ENCODE results near the gene RTN4. TPM values are rescaled to one million over a fixed set of nuclear protein-coding genes. Genes with fewer than 3 reads are reported as not detected.

RTN4 gene
- total and polyA plus RNA-seq, 2 of the 4 experiments (the other 2 are of a cell fraction) = 77.8 to 588 TPM

DNA sequence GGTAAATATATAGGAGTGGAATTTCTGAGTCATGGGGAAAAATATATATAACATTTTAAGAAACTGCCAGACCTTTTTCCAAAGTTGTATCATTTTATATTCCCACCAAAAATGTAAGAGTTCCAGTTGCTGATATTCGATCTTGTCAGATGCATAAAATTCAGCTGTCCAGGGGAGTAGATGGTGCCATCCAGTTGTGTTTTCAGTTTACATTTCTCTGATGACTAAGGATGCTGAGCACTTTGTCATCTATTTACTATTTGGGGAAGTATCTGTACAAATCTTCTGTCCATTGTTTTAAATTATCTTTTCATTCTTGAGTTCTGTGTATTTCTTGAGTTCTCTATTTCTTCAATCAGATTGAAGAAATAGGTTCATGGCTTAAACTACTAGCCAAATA is 126.1 kb downstream of the RTN4 start:
- H3K9me1 ChIP-seq (ENCODE audit: insufficient read depth, low read length) = no peaks in the 10 kb centered on the region
- no peak overlapping the region for H3K9ac ChIP-seq (ENCODE audit: low read depth, low read length)
- H2AK5ac ChIP-seq (ENCODE audit: low read depth, low read length) = no peak overlapping the region
- H3K18ac ChIP-seq (ENCODE audit: low read depth, low read length) = no peak overlapping the region
- H4K91ac ChIP-seq (ENCODE audit: insufficient read depth, low read depth, low read length) = no peak overlapping the region
- H2BK15ac ChIP-seq (ENCODE audit: low read depth, low read length) = no peak overlapping the region
- H3K23ac ChIP-seq (ENCODE audit: low read depth, low read length) = no peak overlapping the region
- no peaks in the 10 kb centered on the region for H3K79me1 ChIP-seq (ENCODE audit: low read depth in 1 of 2, low read length in 2 of 2)
- no peaks in the 10 kb centered on the region for H3K36me3 ChIP-seq (ENCODE audit: control insufficient read depth, insufficient read depth, low read length)
- no peak overlapping the region for H3K14ac ChIP-seq (replicated peaks; ENCODE audit: low read depth, low read length)
- ChIA-PET CTCF (no interaction called here), POLR2A (ENCODE audit: unreplicated experiment) (no interaction called here)
- H3K4me2 ChIP-seq (ENCODE audit: low read depth, low read length) = no peak overlapping the region
- H2BK120ac ChIP-seq (ENCODE audit: low read depth, low read length) = no peak overlapping the region
- dilution Hi-C loops (cut with HindIII; ENCODE audit: low sequenced_read_pairs, unreplicated experiment) (no loop called here), in situ Hi-C loops (cut with MboI; ENCODE audit: low sequenced_read_pairs) (no loop called here), intact Hi-C loops (cut with micrococcal nuclease) (no loop called here)
- H3K27me3 ChIP-seq (ENCODE audit: control insufficient read depth, insufficient read depth, low read length) = peaks cover 14% of the 10 kb centered on the region
- H3K56ac ChIP-seq (ENCODE audit: extremely low read depth, insufficient read depth, low read length) = no peak overlapping the region
- BruUV-seq (replicated peaks) = no TSS peak
- no peak overlapping the region for H2AK9ac ChIP-seq (replicated peaks; ENCODE audit: low read depth, low read length, poor library complexity)
- no peaks in the 10 kb centered on the region for H4K20me1 ChIP-seq (ENCODE audit: insufficient read depth, low read length)
- no peaks in the 10 kb centered on the region for H3K4me1 ChIP-seq (ENCODE audit: control insufficient read depth, insufficient read depth, low read length)
- DNase-seq (no peak), ATAC-seq (ENCODE audit: low read depth) (no peak)
- no peak overlapping the region for H3K4ac ChIP-seq (ENCODE audit: low read depth, low read length)
- no peak overlapping the region for H2AFZ ChIP-seq (replicated peaks; ENCODE audit: low read length, poor library complexity)
- H3K27ac ChIP-seq (ENCODE audit: insufficient read depth, low read length) = no peak overlapping the region
- H3K9me3 ChIP-seq (ENCODE audit: control insufficient read depth, insufficient read depth, low read length) = peaks cover 3% of the 10 kb centered on the region; the same call in 1 of the 2 replicates
- H4K8ac ChIP-seq (ENCODE audit: low read depth in 2 of 2, low read length in 2 of 2) = no peak overlapping the region
- WGBS, 2 experiments (ENCODE audit: extremely low coverage in 2 of 2, insufficient read length in 1 of 2) = no CpG with 5 or more reads among the region's 1 CpG
- H2BK5ac ChIP-seq (ENCODE audit: low read depth, low read length, poor library complexity, severe bottlenecking) = no peak overlapping the region
- no peak overlapping the region for H4K5ac ChIP-seq (ENCODE audit: low read depth, low read length)
- TF ChIP-seq RFX5 (IDR thresholded peaks at IDR 0.05; ENCODE audit: low read depth, low read length) (no peak), FOS (IDR thresholded peaks at IDR 0.05; ENCODE audit: low read depth, low read length) (no peak), POLR2A (IDR thresholded peaks at IDR 0.05; ENCODE audit: low read depth, low read length) (no peak), BHLHE40 (IDR thresholded peaks at IDR 0.05; ENCODE audit: low read depth, low read length) (no peak), RAD21 (IDR thresholded peaks at IDR 0.05; ENCODE audit: low read length) (no peak), NFE2L2 (IDR thresholded peaks at IDR 0.05; ENCODE audit: low read depth, low read length) (no peak), RCOR1 (IDR thresholded peaks at IDR 0.05; ENCODE audit: insufficient replicate concordance, low read length) (no peak), CHD1 (IDR thresholded peaks at IDR 0.05; ENCODE audit: low read depth, low read length) (no peak), MXI1 (IDR thresholded peaks at IDR 0.05; ENCODE audit: borderline replicate concordance, low read depth, low read length) (no peak), SMC3 (IDR thresholded peaks at IDR 0.05; ENCODE audit: low read depth, low read length) (no peak)
- no peak overlapping the region for H2BK20ac ChIP-seq (ENCODE audit: low read depth, low read length)
- no peak overlapping the region for H3K4me3 ChIP-seq (ENCODE audit: insufficient read depth, low read depth, low read length)

Small RNA genes lying within 50 kb of the gene (microRNA-seq; reads per million reads assigned to microRNA genes)
- not detected for gene RNU6-433P (ENCODE audit: insufficient read depth, insufficient read length)

Small RNA genes lying within 50 kb of the gene (small RNA-seq; reads per million reads assigned to genes)
- 0 to 0.17 (median 0) reads per million in 5 experiments for gene RNU6-433P

Other genes starting within 250 kb of the RTN4 start
- 2.3 and 4.7 TPM in 2 replicates for gene CLHC1, start 181.8 kb upstream of the RTN4 start, total RNA-seq (2012; rRNA removed)
- 4.1 and 5.3 TPM in 2 replicates for gene CLHC1, start 181.8 kb upstream of the RTN4 start, polyA plus RNA-seq (2012; rRNA removed)
- 496 and 1,448 TPM in 2 replicates for gene RPS27A, start 182.2 kb upstream of the RTN4 start, total RNA-seq (2012; rRNA removed)
- gene RPS27A, start 182.2 kb upstream of the RTN4 start, polyA plus RNA-seq (2012; rRNA removed) = 1,344 and 1,421 TPM in 2 replicates
- gene MTIF2, start 218.8 kb upstream of the RTN4 start, total RNA-seq (2012; rRNA removed) = 22.6 and 33.3 TPM in 2 replicates
- gene MTIF2, start 218.8 kb upstream of the RTN4 start, polyA plus RNA-seq (2012; rRNA removed) = 9.5 and 10.8 TPM in 2 replicates